Stimulated activated CD8-positive, alpha-beta memory T cell treated with anti-CD3 and anti-CD28 coated beads, Interleukin-2, amount 100 ng/mL, for 48 hours (primary cell): ENCODE data around the gene SLC37A2.
"Not testable (repeated sequence)": the region's sequence is repeated elsewhere in the genome, so short reads cannot be mapped to it uniquely, and the experiment has no call there.

Experiments
- DNase-seq, 2 donors: peaks; one replicate each; pipeline ENCODE4 v3.0.0-alpha.2; 2020; ENCODE audit warnings: low read depth in 2 of 2

SLC37A2 gene

DNA sequence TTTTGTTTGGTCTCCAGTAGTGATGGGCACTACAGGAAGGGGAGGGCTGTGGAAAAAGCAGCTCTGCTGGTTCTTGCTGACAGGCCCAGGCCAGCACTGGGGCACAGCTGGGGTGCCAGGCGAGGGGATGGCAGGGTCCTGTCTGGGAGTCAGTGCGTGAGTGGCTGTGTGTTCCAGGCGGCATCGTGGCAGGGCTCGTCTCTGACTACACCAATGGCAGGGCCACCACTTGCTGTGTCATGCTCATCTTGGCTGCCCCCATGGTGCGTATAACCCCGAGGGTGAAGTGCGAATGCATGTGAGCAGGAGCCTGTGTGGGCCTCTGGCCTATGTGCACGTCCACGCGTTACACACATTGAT is 20.9 kb downstream of the SLC37A2 start:
- no peak for DNase-seq

- no peak for DNase-seq
Measured at GRCh38 chr11:125084761-125085231, 21.7 kb downstream of the SLC37A2 start.

DNA sequence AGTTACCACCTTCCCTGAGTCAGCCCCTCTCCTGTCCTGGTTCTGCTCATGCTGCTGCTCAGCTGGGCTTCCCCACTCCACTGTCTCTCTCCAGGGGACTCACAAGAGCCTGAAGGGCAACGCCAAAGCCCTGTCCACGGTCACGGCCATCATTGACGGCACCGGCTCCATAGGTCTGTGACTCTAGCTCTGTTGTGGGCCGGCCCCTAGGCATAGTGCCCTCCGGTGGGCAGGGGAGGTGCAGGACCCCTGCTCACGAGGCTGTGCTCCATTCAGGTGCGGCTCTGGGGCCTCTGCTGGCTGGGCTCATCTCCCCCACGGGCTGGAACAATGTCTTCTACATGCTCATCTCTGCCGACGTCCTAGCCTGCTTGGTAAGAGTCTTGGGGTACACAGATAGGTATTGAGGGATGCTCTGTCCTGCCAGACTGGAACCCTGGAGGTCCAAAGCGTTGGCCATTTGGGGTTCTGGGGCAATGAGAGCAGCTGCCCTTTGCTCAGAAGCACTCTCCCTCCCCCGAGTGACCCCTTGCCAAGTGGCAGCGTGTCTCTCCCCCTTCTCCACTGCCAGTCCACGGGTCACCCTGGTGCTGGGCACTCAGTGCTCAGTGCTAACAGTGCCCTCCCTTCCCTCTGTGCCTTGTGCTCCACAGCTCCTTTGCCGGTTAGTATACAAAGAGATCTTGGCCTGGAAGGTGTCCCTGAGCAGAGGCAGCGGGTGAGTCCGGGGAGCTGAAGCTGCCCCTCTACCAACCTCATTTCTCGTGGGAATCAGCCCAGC is 22.4 kb downstream of the SLC37A2 start:
- no peak for DNase-seq

DNA sequence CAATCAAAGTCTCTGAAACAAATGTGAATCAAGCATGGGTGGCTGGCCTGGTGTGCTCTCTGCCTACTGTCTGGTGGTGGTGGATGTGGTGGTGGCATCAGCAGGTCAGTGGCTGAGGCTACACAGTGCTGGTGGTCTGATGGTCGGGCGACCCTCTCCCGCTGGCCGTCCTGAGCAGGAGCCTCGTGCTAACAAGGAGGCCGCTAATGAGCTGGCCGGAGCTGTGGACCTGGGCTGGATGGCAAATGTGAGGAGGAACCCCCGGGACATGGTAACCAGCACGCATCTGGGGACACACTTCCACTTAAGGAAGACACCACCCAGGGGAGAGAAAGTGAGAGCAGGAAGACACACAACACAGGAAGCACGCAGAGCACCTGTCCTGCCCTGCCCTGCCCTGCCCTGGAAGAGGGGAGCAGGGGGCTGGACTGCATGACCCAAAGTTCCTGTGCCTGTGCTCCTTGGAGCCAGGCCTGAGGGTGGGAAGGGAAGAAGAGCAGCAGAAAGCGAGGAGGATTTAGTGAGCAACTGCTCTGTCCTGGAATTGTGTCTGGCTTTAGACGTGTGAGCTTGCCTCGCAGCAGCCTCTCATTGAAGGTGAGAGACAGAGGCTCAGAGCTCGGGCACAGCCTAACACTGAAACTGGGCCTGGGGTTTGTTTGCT is 23.7 kb downstream of the SLC37A2 start:
- DNase-seq, result no peak

- DNase-seq, result no peak
Measured at GRCh38 chr11:125088123-125088522, 25.0 kb downstream of the SLC37A2 start.

DNA sequence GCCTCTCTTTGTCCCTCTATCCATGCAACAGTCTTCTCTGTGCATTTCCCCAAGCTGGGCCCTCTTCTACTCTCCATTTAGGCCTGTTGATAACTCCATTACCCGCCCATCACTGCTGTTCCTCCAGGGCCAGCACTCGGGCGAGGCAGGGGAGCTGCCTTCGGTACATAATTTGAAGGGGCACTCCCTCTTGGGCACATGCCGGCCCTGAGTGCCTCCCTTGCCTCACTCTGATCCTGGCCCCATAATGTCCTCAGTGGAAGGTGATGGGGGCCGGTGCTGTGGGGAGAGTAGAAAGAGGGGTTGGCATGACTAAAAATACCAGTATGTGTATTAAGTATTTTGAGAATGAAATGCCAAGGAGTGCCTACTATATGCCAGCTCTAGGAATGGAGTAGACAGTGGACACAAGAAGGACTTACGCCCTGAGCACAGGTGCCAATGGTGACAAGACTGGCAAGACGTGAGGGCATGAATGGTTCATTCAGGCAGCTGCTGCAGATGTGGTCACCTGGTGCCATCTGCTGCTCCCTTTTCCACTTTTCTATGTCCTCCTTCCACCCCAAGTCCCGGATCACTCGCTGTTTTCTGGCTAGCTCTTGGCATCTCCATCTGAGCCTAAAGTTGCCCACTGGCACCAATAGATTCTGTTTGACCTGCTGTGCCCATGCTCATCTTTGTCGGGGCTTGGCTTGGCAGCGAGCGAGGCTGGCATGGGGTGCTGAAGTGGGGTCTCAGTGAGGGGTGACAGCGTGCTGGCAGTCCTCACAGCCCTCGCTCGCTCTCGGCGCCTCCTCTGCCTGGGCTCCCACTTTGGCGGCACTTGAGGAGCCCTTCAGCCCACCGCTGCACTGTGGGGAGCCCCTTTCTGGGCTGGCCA is 25.7 kb downstream of the SLC37A2 start:
- no peak for DNase-seq

DNA sequence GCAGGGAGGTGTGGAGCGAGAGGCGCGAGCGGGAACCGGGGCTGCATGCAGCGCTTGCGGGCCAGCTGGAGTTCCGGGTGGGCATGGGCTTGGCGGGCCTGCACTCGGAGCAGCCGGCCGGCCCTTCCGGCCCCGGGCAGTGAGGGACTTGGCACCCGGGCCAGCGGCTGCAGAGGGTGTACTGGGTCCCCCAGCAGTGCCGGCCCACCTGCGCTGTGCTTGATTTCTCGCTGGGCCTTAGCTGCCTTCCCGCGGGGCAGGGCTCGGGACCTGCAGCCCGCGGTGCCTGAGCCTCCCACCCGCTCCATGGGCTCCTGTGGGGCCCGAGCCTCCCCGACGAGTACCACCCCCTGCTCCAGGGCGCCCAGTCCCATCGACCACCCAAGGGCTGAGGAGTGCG is 26.4 kb downstream of the SLC37A2 start:
- not testable (repeated sequence) for DNase-seq

DNA sequence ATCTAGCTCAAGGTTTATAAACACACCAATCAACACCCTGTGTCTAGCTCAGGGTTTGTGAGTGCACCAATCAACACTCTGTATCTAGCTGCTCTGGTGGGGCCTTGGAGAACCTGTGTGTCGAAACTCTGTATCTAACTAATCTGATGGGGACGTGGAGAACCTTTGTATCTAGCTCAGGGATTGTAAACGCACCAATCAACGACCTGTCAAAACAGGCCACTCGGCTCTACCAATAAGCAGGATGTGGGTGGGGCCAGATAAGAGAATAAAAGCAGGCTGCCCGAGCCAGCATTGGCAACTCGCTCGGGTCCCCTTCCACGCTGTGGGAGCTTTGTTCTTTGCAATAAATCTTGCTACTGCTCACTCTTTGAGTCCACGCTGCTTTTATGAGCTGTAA is 27.0 kb downstream of the SLC37A2 start:
- not testable (repeated sequence) for DNase-seq

DNA sequence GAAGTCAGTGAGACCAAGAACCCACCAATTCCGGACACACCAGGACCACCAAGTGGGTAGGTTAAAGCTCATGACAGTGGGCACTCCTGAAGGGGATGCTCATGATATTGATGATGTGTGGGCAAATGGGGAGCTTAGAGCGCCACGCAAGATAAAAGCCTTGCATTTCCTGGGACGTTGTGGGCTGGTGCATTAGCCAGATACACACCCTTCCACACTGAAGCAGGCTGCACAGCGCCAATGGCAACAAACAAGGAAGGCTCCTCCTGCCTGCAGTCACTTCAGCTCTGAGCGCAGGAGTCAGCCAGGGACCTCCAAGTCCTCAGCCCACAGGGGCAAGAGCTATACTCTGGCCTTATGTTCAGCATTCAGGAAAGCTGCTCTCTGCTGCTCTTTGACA is 27.7 kb downstream of the SLC37A2 start:
- no peak for DNase-seq

- DNase-seq, result no peak
Measured at GRCh38 chr11:125091247-125091876, 28.3 kb downstream of the SLC37A2 start.

DNA sequence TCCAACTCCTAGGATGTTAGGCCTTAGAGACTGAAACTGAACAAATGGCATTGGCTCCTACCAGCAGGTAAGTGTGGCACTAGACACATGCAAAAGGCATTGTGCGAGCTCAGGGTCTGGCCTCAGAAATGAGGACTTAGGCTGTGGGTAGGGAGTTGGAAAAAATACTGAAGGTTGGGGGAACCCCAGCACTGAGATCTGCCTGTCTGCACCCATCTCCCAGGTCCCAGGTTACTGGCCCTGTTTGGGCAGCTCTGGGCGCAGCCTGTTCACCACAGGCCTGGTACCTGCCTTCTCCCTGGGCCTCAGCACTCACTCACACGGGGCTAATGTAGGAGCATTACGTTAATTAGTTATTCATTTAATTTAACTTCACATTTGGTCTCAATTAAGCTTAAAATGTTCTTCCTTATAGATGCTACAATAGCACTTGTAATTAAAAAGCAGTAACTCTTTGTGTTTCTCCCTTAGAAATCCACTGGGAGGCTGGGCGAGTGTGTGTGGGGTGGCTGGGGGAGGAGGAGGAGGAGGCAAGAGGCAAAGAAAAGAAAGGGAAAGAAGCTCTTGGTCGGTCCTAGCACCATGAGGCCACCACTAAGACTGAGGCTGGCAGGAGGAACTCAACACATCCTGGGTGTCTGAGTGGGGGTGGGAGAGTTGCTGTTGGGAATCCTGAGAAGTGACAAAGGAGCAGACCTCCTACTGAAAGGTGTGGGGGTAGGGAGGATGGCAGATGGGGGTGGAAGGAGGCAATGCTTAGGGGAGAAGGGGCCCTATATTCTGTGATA is 29.0 kb downstream of the SLC37A2 start:
- DNase-seq, result no peak

GRCh38 chr11:125092669-125093068 is 29.6 kb downstream of the SLC37A2 start:
- no peak for DNase-seq

DNA sequence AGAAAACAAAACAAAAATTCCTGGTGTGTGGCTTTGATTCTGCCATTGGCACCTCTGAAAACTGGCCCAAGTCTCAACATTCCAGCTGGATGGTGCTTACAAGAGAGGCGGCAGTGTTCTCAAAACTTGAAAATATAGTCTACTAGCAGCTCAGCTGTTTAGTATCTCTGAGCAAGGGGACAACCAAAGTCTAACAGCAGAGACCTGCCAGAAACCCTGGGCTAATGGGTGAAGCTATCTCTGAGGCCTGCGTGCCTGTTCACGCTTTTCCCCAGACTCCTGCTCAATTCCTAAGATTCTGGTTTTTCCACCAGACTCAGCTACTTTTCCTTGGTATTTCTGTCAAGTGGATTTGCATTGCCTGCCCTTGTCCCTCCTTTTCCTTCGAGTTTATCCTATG is 30.4 kb downstream of the SLC37A2 start:
- DNase-seq, result no peak

- DNase-seq, result no peak
Measured at GRCh38 chr11:125094731-125095130, 31.6 kb downstream of the SLC37A2 start.

DNA sequence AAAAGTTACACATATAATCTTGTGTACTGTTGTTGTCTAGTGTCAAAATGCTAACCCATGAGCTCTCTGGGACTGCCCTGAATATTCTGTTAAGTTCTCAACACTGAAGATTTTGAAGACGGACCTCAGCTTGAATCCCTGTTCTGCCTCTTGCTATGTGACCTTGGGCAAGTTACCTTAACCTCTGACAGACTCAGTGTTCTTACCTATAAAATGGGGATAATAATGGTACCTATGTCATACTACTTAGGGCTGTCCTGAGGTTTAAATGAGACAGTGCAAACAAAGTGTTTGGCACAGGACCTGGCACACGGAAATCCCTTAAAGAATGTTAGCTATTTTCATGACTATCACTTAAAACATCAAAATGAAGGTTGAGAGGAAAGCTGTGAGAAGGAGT is 37.0 kb downstream of the SLC37A2 start:
- no peak for DNase-seq

GRCh38 chr11:125101596-125101995 is 38.5 kb downstream of the SLC37A2 start:
- DNase-seq, result no peak

DNA sequence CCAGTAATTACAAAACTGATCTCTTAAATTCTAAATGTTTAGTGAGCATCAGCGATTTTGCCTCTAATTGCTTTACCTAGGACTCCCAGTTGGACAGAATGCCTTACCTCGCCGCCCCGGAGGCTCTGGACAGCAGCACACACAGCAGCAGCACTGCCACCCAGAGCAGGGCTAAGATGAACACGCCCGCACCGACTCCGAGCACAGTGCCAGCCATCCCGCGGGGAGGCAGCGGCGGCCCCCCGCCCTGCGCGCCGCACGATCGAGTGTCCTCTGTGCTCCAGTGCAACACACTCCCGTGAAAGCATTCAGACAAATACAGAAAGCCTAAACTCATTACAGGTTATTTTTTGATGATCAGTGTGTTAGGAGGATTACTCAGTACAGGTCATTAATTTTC is 38.9 kb downstream of the SLC37A2 start:
- no peak for DNase-seq

DNA sequence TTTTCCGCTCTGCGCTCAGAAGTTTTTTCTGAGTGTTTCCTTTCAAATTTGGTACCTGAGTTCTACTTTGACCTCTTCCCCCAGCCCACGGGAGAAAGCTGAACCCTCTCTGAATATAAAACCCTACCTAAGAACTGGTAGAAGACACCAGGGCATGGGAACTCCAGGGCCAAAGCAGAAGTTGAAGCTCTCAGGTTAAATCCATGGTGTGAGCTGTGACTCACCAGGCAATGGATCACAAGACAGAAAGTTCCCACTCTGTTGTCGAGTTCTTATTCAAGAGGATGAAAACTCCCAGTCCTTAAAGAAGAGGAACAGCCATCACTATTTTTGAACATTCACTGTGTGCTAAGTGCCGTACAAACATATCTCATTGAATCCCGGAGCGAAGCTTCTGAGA is 39.4 kb downstream of the SLC37A2 start:
- DNase-seq, result no peak

DNA sequence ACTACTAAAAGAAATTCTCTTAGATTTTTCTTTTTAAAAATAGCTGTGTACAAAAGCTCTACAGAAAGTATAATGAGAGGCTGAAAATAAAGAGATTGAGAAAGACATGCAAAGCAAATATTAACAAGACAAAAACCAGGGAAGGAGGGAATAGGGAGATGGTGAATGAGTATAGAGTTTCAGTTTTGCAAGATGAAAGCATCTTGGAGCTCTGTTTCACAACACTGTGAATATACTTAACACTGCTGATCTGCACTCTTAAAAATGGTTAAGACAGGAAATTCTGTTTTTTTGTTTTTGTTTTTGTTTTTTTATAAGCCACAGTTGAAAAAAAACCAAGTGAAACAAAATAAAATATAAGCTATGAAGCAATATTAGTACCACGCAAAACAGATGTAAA is 42.8 kb downstream of the SLC37A2 start:
- DNase-seq, result no peak

DNA sequence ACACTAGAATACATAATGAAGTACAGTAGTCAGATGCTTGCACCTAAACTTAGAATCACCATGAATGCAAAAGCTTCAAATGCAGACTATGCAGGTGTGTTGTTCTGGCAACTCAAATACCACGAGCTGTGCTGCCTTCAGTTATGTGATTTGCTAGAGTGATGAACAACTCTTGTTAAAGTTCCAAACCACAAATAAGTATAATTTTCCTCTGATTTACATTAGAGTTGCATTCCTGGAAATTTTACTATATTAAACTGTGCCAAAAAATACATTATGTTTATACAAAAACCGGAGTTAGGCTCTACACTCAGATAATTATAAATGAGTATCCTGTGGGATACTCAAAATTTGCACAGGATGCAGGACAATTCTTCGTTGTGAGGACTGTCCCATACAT is 45.4 kb downstream of the SLC37A2 start:
- DNase-seq, result no peak

GRCh38 chr11:125110506-125110905 is 47.4 kb downstream of the SLC37A2 start:
- DNase-seq, result no peak
